Measurements from ENCODE around the gene JDP2.

Gene JDP2

GRCh38 chr14:75435473-75435872 lies 7.7 kb downstream of the JDP2 start:
- in situ Hi-C loops (cut with MboI; ENCODE audit: low sequenced_read_pairs): no loop called here

- in situ Hi-C loops (cut with MboI; ENCODE audit: low sequenced_read_pairs): no loop called here
These were observed 9.7 kb downstream of the JDP2 start for GRCh38 chr14:75437201-75438143.

GRCh38 chr14:75438486-75439080 lies 10.8 kb downstream of the JDP2 start:
- in situ Hi-C loops (cut with MboI; ENCODE audit: low sequenced_read_pairs): no loop called here

- in situ Hi-C loops (cut with MboI; ENCODE audit: low sequenced_read_pairs): no loop called here
These were observed 12.2 kb downstream of the JDP2 start for GRCh38 chr14:75439989-75440388.

- in situ Hi-C loops (cut with MboI; ENCODE audit: low sequenced_read_pairs): no loop called here
These were observed 13.1 kb downstream of the JDP2 start for GRCh38 chr14:75440733-75441477.

- in situ Hi-C loops (cut with MboI; ENCODE audit: low sequenced_read_pairs): no loop called here
These were observed 13.9 kb downstream of the JDP2 start for GRCh38 chr14:75441728-75442127.

- in situ Hi-C loops (cut with MboI; ENCODE audit: low sequenced_read_pairs): no loop called here
These were observed 14.3 kb downstream of the JDP2 start for GRCh38 chr14:75442166-75442565.

GRCh38 chr14:75442642-75443041 lies 14.8 kb downstream of the JDP2 start:
- in situ Hi-C loops (cut with MboI; ENCODE audit: low sequenced_read_pairs): no loop called here

GRCh38 chr14:75443203-75443969 lies 15.6 kb downstream of the JDP2 start:
- in situ Hi-C loops (cut with MboI; ENCODE audit: low sequenced_read_pairs): no loop called here

- in situ Hi-C loops (cut with MboI; ENCODE audit: low sequenced_read_pairs): no loop called here
These were observed 17.4 kb downstream of the JDP2 start for GRCh38 chr14:75445236-75445635.

- in situ Hi-C loops (cut with MboI; ENCODE audit: low sequenced_read_pairs): no loop called here
These were observed 18.1 kb downstream of the JDP2 start for GRCh38 chr14:75445963-75446362.

- in situ Hi-C loops (cut with MboI; ENCODE audit: low sequenced_read_pairs): no loop called here
These were observed 18.6 kb downstream of the JDP2 start for GRCh38 chr14:75446447-75446846.

- in situ Hi-C loops (cut with MboI; ENCODE audit: low sequenced_read_pairs): no loop called here
These were observed 20.4 kb downstream of the JDP2 start for GRCh38 chr14:75448209-75448608.

- in situ Hi-C loops (cut with MboI; ENCODE audit: low sequenced_read_pairs): no loop called here
These were observed 21.2 kb downstream of the JDP2 start for GRCh38 chr14:75449036-75449435.

GRCh38 chr14:75449696-75450095 lies 21.9 kb downstream of the JDP2 start:
- in situ Hi-C loops (cut with MboI; ENCODE audit: low sequenced_read_pairs): no loop called here

GRCh38 chr14:75450381-75451276 lies 22.8 kb downstream of the JDP2 start:
- in situ Hi-C loops (cut with MboI; ENCODE audit: low sequenced_read_pairs): no loop called here

- in situ Hi-C loops (cut with MboI; ENCODE audit: low sequenced_read_pairs): no loop called here
These were observed 24.5 kb downstream of the JDP2 start for GRCh38 chr14:75452324-75452723.

- in situ Hi-C loops (cut with MboI; ENCODE audit: low sequenced_read_pairs): no loop called here
These were observed 25.3 kb downstream of the JDP2 start for GRCh38 chr14:75452900-75453816.

Data from hTERT RPE-1 (cell line).